ENCODE results near the gene ITGAE.
"Not testable (repeated sequence)": the region's sequence is repeated elsewhere in the genome, so short reads cannot be mapped to it uniquely, and the experiment has no call there.

The ITGAE gene

GRCh38 chr17:3728099-3728498 lies 72.9 kb downstream of the ITGAE start:
- DNase-seq, result not testable (repeated sequence)

DNA sequence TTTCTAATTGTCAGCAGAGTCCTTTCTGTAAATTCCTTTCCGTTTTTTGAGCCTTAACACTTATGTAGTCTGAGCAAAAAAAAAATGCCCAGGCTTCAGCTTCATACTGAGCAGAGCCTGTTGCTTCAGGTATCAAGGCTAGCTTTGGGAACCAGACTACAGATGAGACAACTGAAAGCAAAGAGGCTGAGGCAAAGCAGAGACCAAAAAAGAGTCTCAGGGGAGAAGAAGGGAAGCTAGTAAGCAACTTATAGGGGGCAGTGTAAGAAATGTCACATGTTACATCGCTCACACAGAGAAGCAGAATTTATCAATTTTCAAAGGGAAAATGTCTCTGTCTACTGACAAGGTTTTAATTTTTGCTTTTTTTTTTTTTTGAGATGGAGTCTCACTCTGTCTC lies 73.9 kb downstream of the ITGAE start:
- DNase-seq, result no peak

- DNase-seq, result no peak
These were observed 76.5 kb downstream of the ITGAE start for GRCh38 chr17:3724378-3725077.

DNA sequence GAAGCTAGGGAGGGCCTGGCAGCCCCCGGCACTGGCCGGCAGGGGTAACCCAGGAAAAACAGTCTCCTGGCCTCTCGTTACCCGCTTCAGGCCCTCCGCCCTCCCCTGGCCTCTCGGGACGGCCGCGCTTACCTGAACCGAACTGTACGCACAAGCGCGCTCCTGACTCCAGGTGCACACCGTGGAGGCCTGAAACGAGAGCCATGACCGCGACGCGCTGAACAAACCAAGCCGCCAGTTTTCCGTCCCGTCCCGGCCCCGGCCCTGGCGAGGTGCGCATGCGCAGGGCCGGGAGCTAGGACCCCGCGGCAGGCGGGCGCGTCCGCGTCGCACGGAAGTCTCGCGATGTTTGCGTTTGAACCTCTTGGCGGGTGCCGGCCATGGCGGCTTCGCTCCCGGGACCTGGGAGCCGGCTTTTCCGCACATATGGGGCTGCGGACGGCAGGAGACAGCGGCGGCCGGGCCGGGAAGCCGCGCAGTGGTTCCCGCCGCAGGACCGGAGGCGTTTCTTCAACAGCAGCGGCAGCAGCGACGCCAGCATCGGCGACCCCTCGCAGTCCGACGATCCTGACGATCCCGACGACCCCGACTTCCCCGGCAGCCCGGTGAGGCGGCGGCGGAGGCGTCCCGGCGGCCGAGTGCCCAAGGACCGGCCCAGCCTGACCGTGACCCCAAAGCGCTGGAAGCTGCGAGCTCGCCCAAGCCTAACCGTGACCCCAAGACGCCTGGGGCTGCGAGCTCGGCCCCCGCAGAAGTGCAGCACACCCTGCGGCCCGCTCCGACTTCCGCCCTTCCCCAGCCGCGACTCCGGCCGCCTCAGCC lies 77.2 kb downstream of the ITGAE start, which contains the start of gene HASPIN:
HASPIN (plus strand) TSS at position 348 of the 822 bp plus-strand sequence; CDS start at position 381, 33 bp downstream.
- peak; percentile 82 for DNase-seq

DNA sequence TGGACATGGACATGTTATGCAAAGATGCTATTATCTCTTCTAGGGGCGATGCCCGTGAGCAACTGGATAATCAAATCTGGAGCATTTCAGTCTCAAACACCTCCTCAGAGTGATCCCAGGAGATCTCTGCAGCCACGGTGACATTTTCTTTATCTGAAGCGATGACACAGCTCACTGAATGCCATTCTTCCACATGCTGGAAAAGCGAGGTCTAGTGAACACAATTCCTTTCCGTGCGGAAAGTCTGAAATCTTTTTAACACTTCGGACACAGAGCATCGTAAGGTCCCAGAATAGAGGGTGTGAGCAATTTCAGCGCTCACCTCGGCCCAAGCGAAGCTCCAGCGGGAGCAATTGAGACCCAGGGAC lies 77.8 kb downstream of the ITGAE start:
- no peak for DNase-seq

DNA sequence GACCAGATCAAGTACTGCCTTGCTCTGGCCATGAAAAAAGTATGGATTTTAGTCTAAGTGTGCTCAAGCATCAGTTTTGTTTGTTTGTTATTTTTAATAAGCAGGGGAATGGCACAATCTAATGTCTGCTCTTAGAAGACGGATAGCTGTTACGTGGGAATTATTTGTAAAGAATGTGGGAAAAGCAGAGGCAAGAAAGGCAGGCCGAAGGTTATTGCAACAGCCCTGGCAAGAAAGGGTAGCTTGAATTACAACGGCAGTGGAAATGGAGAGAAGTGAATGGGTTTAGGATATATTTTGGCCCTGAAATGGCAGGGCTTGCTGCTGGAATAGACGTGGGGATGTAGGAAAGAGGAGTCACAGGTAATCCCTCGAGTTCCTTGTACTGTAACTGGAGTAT lies 78.3 kb downstream of the ITGAE start:
- no peak for DNase-seq

GRCh38 chr17:3719265-3719664 lies 81.7 kb downstream of the ITGAE start:
- no peak for DNase-seq

DNA sequence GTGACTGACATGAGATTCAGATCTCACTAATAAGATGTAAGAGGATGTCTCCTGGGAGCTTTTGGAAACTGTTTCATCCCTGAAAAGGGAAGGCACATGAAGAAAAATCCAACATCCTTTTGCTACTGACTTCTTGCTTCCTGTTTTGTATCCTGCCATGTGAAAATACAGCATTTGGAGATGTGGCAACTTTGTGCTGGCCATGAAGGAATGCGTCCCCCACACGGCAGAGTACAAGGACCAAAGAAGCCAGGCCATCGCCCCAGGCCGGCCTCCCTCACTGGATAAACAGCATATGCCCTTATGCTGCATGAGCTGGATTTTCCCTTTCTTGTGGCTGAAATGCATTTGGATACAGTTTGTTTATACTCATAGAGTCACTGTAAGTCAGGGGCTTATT lies 82.8 kb downstream of the ITGAE start:
- no peak for DNase-seq

GRCh38 chr17:3715296-3715695 lies 85.7 kb downstream of the ITGAE start:
- DNase-seq, result no peak

- DNase-seq, result no peak
These were observed 88.1 kb downstream of the ITGAE start for GRCh38 chr17:3712811-3713463.

- no peak for DNase-seq
These were observed 90.0 kb downstream of the ITGAE start for GRCh38 chr17:3710951-3711383.

GRCh38 chr17:3708366-3708765 lies 92.6 kb downstream of the ITGAE start:
- no peak for DNase-seq

DNA sequence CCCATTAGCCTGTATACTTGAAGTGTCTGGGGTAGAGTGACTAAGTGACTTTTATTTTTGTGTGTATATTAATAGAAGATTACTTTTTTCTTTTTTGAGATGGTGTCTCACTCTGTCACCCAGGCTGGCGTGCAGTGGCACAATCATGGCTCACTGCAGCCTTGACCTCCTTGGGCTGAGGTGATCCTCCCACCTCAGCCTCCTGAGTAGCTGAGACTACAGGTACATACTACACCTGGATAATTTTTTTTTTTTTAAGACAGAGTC lies 95.3 kb downstream of the ITGAE start:
- not testable (repeated sequence) for DNase-seq

- no peak for DNase-seq
These were observed 95.9 kb downstream of the ITGAE start for GRCh38 chr17:3704931-3705717.

DNA sequence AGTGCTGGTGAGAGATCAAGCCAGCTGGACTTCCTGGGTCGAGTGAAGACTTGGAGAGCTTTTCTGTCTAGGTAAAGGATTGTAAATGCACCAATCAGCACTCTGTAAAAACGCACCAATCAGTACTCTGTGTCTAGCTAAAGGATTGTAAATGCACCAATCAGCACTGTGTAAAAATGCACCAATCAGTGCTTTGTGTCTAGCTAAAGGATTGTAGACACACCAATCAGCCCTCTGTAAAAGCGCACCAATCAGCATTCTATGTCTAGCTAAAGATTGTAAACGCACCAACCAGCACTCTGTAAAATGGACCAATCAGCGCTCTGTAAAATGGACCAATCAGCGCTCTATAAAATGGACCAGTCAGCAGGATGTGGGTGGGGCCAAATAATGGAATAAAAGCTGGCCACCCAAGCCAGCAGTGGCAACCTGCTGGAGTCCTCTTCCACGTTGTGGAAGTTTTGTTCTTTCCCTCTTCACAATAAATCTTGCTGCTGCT lies 98.9 kb downstream of the ITGAE start:
- DNase-seq, result not testable (repeated sequence)

DNA sequence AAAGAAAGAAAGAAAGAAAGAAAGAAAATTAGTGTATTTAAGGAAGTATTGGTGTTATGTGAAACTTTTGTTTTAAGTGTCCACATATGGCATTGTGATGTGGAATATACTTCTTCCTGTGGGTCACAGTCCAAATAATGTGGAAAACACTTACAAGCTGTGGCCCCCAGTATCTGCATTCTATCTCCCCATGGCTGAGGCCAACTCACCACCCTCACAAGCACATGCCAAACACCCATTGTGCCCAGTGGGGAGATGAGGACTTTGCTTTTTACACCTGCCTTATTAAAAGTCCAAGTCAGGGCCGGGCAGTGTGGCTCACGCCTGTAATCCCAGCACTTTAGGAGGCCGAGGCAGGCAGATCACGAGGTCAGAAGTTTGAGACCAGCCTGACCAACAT lies 101.0 kb downstream of the ITGAE start:
- no peak for DNase-seq

- no peak for DNase-seq
These were observed 102.8 kb downstream of the ITGAE start for GRCh38 chr17:3698139-3698538.

- no peak for DNase-seq
These were observed 103.9 kb downstream of the ITGAE start for GRCh38 chr17:3697103-3697476.

DNA sequence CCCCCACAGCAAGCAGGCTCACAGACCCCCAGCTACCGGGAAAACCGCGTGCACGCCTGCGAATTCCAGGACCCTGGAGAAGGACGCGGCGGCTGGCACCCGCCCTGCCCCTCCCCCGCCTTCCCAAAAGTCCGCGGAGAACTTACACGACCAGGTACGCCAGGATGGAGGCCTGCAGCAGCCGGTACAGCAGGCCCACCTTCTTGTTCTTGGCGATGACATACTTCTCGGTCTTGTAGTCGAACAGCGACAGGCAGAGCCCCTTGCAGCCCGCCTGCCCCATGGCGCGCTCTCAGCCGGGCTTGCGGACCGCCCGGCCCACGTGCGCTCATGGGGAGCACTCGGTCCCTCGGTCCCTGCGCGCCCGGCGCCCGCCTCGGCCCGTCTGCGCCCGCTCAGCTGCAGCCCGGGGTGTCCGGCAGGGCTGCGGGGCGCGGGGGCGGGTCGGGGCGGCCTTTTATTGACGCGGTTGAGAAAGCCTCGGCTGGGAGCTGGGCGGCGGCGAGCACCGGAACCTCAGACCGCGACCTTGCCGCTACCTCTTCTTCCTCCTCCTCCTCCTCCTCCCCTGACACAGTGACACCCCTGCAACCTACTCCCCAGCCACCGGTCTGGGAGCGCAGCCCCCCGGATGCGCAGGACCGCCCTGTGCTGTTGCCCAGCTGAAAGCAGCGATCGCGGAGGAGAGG lies 105.1 kb downstream of the ITGAE start, which contains the start of gene P2RX5:
P2RX5 (minus strand) TSS at position 433 of the 689 bp plus-strand sequence; CDS start at position 283, 150 bp downstream.
- peak; percentile 34 for DNase-seq

GRCh38 chr17:3695129-3695722 lies 105.8 kb downstream of the ITGAE start:
- DNase-seq, result no peak

- no peak for DNase-seq
These were observed 107.2 kb downstream of the ITGAE start for GRCh38 chr17:3693829-3694231.

DNA sequence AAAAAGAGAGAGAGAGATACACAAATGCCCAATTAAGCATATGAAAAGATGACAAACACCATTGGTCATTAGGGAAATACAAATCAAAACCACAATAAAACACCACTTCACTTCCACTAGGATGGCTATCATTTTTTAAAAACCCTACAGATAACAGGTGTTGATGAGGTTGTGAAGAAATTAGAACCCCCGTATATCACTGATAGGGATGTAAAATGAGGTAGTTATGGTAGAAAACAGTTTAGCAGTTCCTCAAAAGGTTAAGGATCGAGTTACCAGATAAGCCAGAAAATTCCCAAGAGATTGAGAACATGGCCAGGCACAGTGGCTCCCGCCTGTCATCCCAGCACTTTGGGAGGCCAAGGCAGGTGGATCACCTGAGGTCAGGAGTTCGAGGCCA lies 107.8 kb downstream of the ITGAE start:
- DNase-seq, result no peak

Measured in activated gamma-delta T cell (primary cell).